ENCODE results near the gene CAPZB.

CAPZB gene

DNA sequence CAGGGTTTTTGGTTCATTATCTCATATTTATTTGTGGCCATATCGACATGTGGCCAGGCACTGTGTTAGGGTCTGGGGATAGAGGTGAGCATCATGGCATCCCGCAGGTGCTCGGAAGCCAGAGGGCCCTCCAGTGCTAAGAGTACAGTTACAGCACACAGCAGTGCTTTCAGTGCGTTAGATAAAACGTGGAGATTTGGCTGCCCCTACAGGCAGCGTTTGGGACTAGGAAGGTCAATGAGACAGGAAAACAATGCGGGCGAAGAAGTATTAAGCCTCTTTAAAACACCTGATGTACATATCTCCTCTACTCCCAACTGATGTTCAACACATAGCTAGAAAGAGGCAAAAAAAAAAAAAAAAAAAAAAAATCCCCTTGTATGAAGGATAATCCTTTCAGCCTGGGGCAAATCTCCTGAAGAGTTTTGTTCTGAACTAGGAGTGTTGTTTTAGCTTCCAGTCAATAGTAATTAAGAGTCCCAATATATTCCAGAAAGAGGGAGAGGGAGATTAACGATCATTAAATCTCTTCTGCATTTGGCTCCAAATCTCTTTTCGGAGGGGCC lies 80.1 kb downstream of the CAPZB start:
- no peak overlapping the region for H3K4me3 ChIP-seq (ENCODE audit: low read depth, low read length)
- no peak for DNase-seq (ENCODE audit: low read depth)
- in situ Hi-C loops (cut with HindIII; ENCODE audit: low sequenced_read_pairs) = no loop called here
- TF ChIP-seq, protein P1, sequence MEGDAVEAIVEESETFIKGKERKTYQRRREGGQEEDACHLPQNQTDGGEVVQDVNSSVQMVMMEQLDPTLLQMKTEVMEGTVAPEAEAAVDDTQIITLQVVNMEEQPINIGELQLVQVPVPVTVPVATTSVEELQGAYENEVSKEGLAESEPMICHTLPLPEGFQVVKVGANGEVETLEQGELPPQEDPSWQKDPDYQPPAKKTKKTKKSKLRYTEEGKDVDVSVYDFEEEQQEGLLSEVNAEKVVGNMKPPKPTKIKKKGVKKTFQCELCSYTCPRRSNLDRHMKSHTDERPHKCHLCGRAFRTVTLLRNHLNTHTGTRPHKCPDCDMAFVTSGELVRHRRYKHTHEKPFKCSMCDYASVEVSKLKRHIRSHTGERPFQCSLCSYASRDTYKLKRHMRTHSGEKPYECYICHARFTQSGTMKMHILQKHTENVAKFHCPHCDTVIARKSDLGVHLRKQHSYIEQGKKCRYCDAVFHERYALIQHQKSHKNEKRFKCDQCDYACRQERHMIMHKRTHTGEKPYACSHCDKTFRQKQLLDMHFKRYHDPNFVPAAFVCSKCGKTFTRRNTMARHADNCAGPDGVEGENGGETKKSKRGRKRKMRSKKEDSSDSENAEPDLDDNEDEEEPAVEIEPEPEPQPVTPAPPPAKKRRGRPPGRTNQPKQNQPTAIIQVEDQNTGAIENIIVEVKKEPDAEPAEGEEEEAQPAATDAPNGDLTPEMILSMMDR (IDR thresholded peaks at IDR 0.05; ENCODE audit: low read depth, low read length, missing control alignments) = peak; percentile 52

DNA sequence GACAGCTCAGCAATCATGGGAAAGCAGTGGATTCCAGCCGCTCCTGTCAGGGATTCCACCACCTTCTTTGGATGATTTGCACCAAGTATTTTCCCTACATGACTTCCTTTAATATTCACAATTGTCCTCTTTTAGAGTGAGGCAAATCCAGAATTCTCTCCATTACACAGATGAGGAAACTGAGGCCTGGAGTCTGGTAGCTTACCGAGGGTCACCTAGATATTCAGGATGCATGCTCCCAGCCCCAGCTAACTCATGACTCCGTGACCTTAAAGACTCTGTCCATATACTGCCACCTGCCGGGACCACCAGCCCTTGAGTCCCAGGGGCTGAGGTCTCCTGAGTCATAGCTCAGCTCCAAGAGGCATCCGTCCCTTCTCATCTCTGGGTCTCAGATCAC lies 80.6 kb downstream of the CAPZB start:
- TF ChIP-seq, protein P1 (IDR thresholded peaks at IDR 0.05; ENCODE audit: low read depth, low read length, missing control alignments) = no peak
- DNase-seq (ENCODE audit: low read depth) = no peak
- no peak overlapping the region for H3K4me3 ChIP-seq (ENCODE audit: low read depth, low read length)
- in situ Hi-C loops (cut with HindIII; ENCODE audit: low sequenced_read_pairs) = no loop called here

DNA sequence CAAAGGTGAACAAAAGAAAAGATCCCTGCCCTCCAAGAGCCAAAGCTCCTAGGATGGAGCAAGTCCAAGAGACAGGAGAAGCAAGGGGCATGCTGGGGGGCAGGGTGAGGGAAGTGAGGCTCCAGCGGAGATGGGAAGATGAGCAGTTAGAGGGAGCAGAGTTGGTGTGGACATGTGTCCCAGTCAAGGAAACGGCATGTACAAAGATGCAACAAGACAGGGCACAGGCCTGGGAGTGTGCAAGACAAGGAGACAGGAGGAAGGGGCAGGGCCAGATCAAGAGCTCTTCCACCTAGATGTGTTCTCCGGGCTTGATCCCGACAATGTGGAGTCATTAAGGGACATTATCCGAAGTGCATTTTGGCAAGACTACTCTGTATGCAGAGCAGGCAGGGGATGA lies 82.1 kb downstream of the CAPZB start:
- DNase-seq (ENCODE audit: low read depth) = no peak
- no peak overlapping the region for H3K4me3 ChIP-seq (ENCODE audit: low read depth, low read length)
- in situ Hi-C loops (cut with HindIII; ENCODE audit: low sequenced_read_pairs) = no loop called here
- TF ChIP-seq, protein P1 (IDR thresholded peaks at IDR 0.05; ENCODE audit: low read depth, low read length, missing control alignments) = no peak

GRCh38 chr1:19402031-19402813 lies 83.1 kb downstream of the CAPZB start:
- in situ Hi-C loops (cut with HindIII; ENCODE audit: low sequenced_read_pairs) = no loop called here

GRCh38 chr1:19401535-19401889 lies 83.8 kb downstream of the CAPZB start:
- TF ChIP-seq, protein P1 (IDR thresholded peaks at IDR 0.05; ENCODE audit: low read depth, low read length, missing control alignments) = no peak

More at GRCh38 chr1:19402031-19402813, 83.1 kb downstream of the CAPZB start:
- DNase-seq (ENCODE audit: low read depth) = no peak
- TF ChIP-seq, protein P1 (IDR thresholded peaks at IDR 0.05; ENCODE audit: low read depth, low read length, missing control alignments) = no peak
- no peak overlapping the region for H3K4me3 ChIP-seq (ENCODE audit: low read depth, low read length)

DNA sequence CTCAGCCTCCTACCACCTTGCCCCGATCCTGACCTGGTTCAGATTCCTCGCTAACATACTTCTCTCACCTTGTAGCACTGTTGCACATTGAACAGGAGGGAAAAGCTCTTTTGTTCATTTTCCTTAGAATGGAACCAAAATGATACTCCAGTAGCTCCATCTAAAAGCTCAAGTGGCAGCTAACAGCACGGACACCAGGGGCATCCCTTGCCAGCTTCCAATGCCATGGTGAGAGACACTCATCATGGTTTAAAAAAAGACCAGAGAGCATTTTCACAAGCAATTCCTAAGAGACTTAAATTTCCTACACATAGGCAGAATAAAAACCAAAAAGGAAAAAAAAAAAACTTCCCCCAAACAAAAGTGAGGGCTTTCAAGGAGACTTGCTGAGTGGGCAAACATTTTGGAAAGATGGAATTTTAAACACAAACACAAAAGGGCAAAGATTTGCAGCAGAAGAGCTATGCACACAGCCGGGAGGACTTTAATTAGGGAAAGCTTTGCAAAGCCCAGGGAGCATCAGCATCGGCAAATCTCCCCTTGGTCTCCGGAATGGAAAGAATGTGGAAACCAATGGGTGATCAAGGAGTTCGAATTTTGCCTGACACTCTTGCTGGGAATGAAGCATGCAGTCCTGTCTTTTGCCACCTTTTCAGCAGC lies 84.3 kb downstream of the CAPZB start:
- no peak for DNase-seq (ENCODE audit: low read depth)
- no peak overlapping the region for H3K4me3 ChIP-seq (ENCODE audit: low read depth, low read length)
- in situ Hi-C loops (cut with HindIII; ENCODE audit: low sequenced_read_pairs) = no loop called here
- TF ChIP-seq, protein P1 (IDR thresholded peaks at IDR 0.05; ENCODE audit: low read depth, low read length, missing control alignments) = no peak

More at GRCh38 chr1:19401535-19401889, 83.8 kb downstream of the CAPZB start:
- in situ Hi-C loops (cut with HindIII; ENCODE audit: low sequenced_read_pairs) = no loop called here
- no peak overlapping the region for H3K4me3 ChIP-seq (ENCODE audit: low read depth, low read length)
- no peak for DNase-seq (ENCODE audit: low read depth)

Measured in astrocyte of the cerebellum (primary cell).